ENCODE measurements around the gene SLC9B1. TPM values are rescaled to one million over a fixed set of nuclear protein-coding genes. Genes with fewer than 3 reads are reported as not detected.

SLC9B1 gene
- total RNA-seq, 1 experiment from 2014 or later = not detected

- H3K27me3 Mint-ChIP-seq (ENCODE audit: unreplicated experiment) = no peaks in the 10 kb centered on the region
- intact Hi-C loops (cut with micrococcal nuclease; ENCODE audit: unreplicated experiment) = no loop called here
- H3K4me3 Mint-ChIP-seq (ENCODE audit: low read depth, unreplicated experiment) = no peak overlapping the region
- DNase-seq = no peak
- H3K9me3 Mint-ChIP-seq (ENCODE audit: low read depth, unreplicated experiment) = no peaks in the 10 kb centered on the region
- no peaks in the 10 kb centered on the region for H3K4me1 Mint-ChIP-seq (ENCODE audit: low read depth, unreplicated experiment)
- no TSS peak for BruUV-seq (replicated peaks)
- TF ChIP-seq CTCF (IDR thresholded peaks at IDR 0.05; ENCODE audit: unreplicated experiment) = no peak
- no peaks in the 10 kb centered on the region for H3K36me3 Mint-ChIP-seq (ENCODE audit: insufficient read depth, unreplicated experiment)
- CTCF ChIA-PET = no interaction called here
- H3K27ac Mint-ChIP-seq (ENCODE audit: unreplicated experiment) = no peak overlapping the region
Measured at GRCh38 chr4:103030791-103031190, 11.3 kb upstream of the SLC9B1 start.

- H3K4me1 Mint-ChIP-seq (ENCODE audit: low read depth, unreplicated experiment) = no peaks in the 10 kb centered on the region
- H3K27me3 Mint-ChIP-seq (ENCODE audit: unreplicated experiment) = no peaks in the 10 kb centered on the region
- H3K9me3 Mint-ChIP-seq (ENCODE audit: low read depth, unreplicated experiment) = no peaks in the 10 kb centered on the region
- H3K36me3 Mint-ChIP-seq (ENCODE audit: insufficient read depth, unreplicated experiment) = no peaks in the 10 kb centered on the region
- TF ChIP-seq CTCF (IDR thresholded peaks at IDR 0.05; ENCODE audit: unreplicated experiment) = no peak
- no peak for DNase-seq
- intact Hi-C loops (cut with micrococcal nuclease; ENCODE audit: unreplicated experiment) = no loop called here
- no peak overlapping the region for H3K27ac Mint-ChIP-seq (ENCODE audit: unreplicated experiment)
- no peak overlapping the region for H3K4me3 Mint-ChIP-seq (ENCODE audit: low read depth, unreplicated experiment)
- BruUV-seq (replicated peaks) = no TSS peak
- CTCF ChIA-PET = no interaction called here
Measured at GRCh38 chr4:103029300-103029699, 9.8 kb upstream of the SLC9B1 start.

GRCh38 chr4:103026868-103027267 lies 7.4 kb upstream of the SLC9B1 start:
- DNase-seq = no peak
- intact Hi-C loops (cut with micrococcal nuclease; ENCODE audit: unreplicated experiment) = no loop called here
- no TSS peak for BruUV-seq (replicated peaks)

GRCh38 chr4:103024996-103025395 lies 5.5 kb upstream of the SLC9B1 start:
- BruUV-seq (replicated peaks) = no TSS peak
- CTCF ChIA-PET = no interaction called here
- peaks cover under 1% of the 10 kb centered on the region for H3K36me3 Mint-ChIP-seq (ENCODE audit: insufficient read depth, unreplicated experiment)

More at GRCh38 chr4:103026868-103027267, 7.4 kb upstream of the SLC9B1 start:
- no peaks in the 10 kb centered on the region for H3K9me3 Mint-ChIP-seq (ENCODE audit: low read depth, unreplicated experiment)
- no peaks in the 10 kb centered on the region for H3K36me3 Mint-ChIP-seq (ENCODE audit: insufficient read depth, unreplicated experiment)
- H3K27ac Mint-ChIP-seq (ENCODE audit: unreplicated experiment) = no peak overlapping the region
- H3K4me3 Mint-ChIP-seq (ENCODE audit: low read depth, unreplicated experiment) = no peak overlapping the region
- H3K4me1 Mint-ChIP-seq (ENCODE audit: low read depth, unreplicated experiment) = no peaks in the 10 kb centered on the region
- CTCF ChIA-PET = no interaction called here
- H3K27me3 Mint-ChIP-seq (ENCODE audit: unreplicated experiment) = no peaks in the 10 kb centered on the region
- no peak for TF ChIP-seq CTCF (IDR thresholded peaks at IDR 0.05; ENCODE audit: unreplicated experiment)

More at GRCh38 chr4:103024996-103025395, 5.5 kb upstream of the SLC9B1 start:
- TF ChIP-seq CTCF (IDR thresholded peaks at IDR 0.05; ENCODE audit: unreplicated experiment) = no peak
- no peak overlapping the region for H3K27ac Mint-ChIP-seq (ENCODE audit: unreplicated experiment)
- DNase-seq = no peak
- no peaks in the 10 kb centered on the region for H3K4me1 Mint-ChIP-seq (ENCODE audit: low read depth, unreplicated experiment)
- intact Hi-C loops (cut with micrococcal nuclease; ENCODE audit: unreplicated experiment) = no loop called here
- no peaks in the 10 kb centered on the region for H3K27me3 Mint-ChIP-seq (ENCODE audit: unreplicated experiment)
- H3K9me3 Mint-ChIP-seq (ENCODE audit: low read depth, unreplicated experiment) = no peaks in the 10 kb centered on the region
- H3K4me3 Mint-ChIP-seq (ENCODE audit: low read depth, unreplicated experiment) = no peak overlapping the region

All from Calu3 (cell line).